SK-N-MC (cell line): ENCODE data around the gene TCF15.

Experiments
- EZH2 ChIP-seq: fragments of 200-600 bp; sonication (generic); IDR thresholded peaks from one replicate; pipeline ENCODE4 v1.6.1; 2017; ENCODE audit warnings: antibody characterized with exemption
- FOXP2 ChIP-seq: optimal IDR thresholded peaks from 2 replicates; pipeline ENCODE3; 2011; ENCODE audit warnings: mild to moderate bottlenecking, moderate library complexity; ENCODE audit not compliant: insufficient read depth; ENCODE audit errors: extremely low read length, control extremely low read depth
- POLR2AphosphoS5 ChIP-seq: IDR thresholded peaks from 2 replicates; pipeline ENCODE4 v1.6.1; 2012; ENCODE audit warnings: mild to moderate bottlenecking, low read depth, low read length, borderline replicate concordance

GRCh38 chr20:595330-596308, 14.5 kb downstream of the TCF15 start:
- no peak for TF ChIP-seq POLR2AphosphoS5
- no peak for TF ChIP-seq EZH2
- TF ChIP-seq FOXP2 = no peak
